Liver (tissue), 3 donors: ENCODE data around the gene VPS37D.

Experiments
- EGR1 ChIP-seq, 2 donors: IDR thresholded peaks; 2 replicates each; pipeline ENCODE4 v1.6.1; 2016 to 2018; ENCODE audit warnings: antibody characterized with exemption in 2 of 2, low read depth in 2 of 2
- FOXA2 ChIP-seq: IDR thresholded peaks from 2 replicates; pipeline ENCODE4 v1.6.1; 2016; ENCODE audit warnings: antibody characterized with exemption
- GABPA ChIP-seq, 2 donors: IDR thresholded peaks in 1 of 2; conservative IDR thresholded peaks in 1 of 2; 2 replicates each; pipeline ENCODE4 v1.6.1; 2016; ENCODE audit warnings: antibody characterized with exemption in 2 of 2, mild to moderate bottlenecking in 1 of 2, moderate library complexity in 1 of 2
- HNF4A ChIP-seq, 2 donors: conservative IDR thresholded peaks; 2 replicates each; pipeline ENCODE4 v1.6.1; 2016; ENCODE audit warnings: antibody characterized with exemption in 2 of 2, mild to moderate bottlenecking in 2 of 2
- JUND ChIP-seq, 2 donors: IDR thresholded peaks; 2 replicates each; pipeline ENCODE4 v1.6.1; 2016; ENCODE audit warnings: antibody characterized with exemption in 2 of 2
- RAD21 ChIP-seq, 2 donors: IDR thresholded peaks; 2 replicates each; pipeline ENCODE4 v1.6.1; 2016; ENCODE audit warnings: antibody characterized with exemption in 2 of 2, mild to moderate bottlenecking in 2 of 2
- REST ChIP-seq: IDR thresholded peaks from 2 replicates; pipeline ENCODE4 v1.6.1; 2016; ENCODE audit warnings: antibody characterized with exemption, mild to moderate bottlenecking
- SP1 ChIP-seq: IDR thresholded peaks from 2 replicates; pipeline ENCODE4 v1.6.1; 2018; ENCODE audit warnings: antibody characterized with exemption, mild to moderate bottlenecking
- TAF1 ChIP-seq: conservative IDR thresholded peaks from 2 replicates; pipeline ENCODE4 v1.6.1; 2016; ENCODE audit warnings: antibody characterized with exemption, mild to moderate bottlenecking
- ZBTB33 ChIP-seq: IDR thresholded peaks from 2 replicates; pipeline ENCODE4 v1.6.1; 2016; ENCODE audit warnings: antibody characterized with exemption
- TF ChIP-seq, protein P1 (sequence below): fragments of 150-350 bp; IDR thresholded peaks from 2 replicates; pipeline ENCODE4 v1.5.1; 2017; ENCODE audit warnings: improper control_type of control experiment, low read depth, low read length; ENCODE audit not compliant: missing input control
- TF ChIP-seq, protein P2 (sequence below): IDR thresholded peaks from 2 replicates; pipeline ENCODE4 v1.6.1; 2016; ENCODE audit warnings: antibody characterized with exemption
- TF ChIP-seq, protein P3 (sequence below): IDR thresholded peaks from 2 replicates; pipeline ENCODE4 v1.6.1; 2016; ENCODE audit warnings: antibody characterized with exemption
- donor health status: healthy.
- donor health status: healthy.

GRCh38 chr7:73708961-73709549 is 41.4 kb downstream of the VPS37D start:
- TF ChIP-seq, protein P1, sequence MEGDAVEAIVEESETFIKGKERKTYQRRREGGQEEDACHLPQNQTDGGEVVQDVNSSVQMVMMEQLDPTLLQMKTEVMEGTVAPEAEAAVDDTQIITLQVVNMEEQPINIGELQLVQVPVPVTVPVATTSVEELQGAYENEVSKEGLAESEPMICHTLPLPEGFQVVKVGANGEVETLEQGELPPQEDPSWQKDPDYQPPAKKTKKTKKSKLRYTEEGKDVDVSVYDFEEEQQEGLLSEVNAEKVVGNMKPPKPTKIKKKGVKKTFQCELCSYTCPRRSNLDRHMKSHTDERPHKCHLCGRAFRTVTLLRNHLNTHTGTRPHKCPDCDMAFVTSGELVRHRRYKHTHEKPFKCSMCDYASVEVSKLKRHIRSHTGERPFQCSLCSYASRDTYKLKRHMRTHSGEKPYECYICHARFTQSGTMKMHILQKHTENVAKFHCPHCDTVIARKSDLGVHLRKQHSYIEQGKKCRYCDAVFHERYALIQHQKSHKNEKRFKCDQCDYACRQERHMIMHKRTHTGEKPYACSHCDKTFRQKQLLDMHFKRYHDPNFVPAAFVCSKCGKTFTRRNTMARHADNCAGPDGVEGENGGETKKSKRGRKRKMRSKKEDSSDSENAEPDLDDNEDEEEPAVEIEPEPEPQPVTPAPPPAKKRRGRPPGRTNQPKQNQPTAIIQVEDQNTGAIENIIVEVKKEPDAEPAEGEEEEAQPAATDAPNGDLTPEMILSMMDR = no peak
- no peak for TF ChIP-seq TAF1
- TF ChIP-seq EGR1 (IDR thresholded peaks at IDR 0.05; ENCODE audit: low read depth in 2 of 2) = no peak
- TF ChIP-seq RAD21 (IDR thresholded peaks at IDR 0.05) = no peak
- TF ChIP-seq, protein P2, sequence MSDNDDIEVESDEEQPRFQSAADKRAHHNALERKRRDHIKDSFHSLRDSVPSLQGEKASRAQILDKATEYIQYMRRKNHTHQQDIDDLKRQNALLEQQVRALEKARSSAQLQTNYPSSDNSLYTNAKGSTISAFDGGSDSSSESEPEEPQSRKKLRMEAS = no peak
- TF ChIP-seq GABPA (IDR thresholded peaks at IDR 0.05 in 1 of 2, conservative IDR thresholded peaks at IDR 0.05 in 1 of 2) = no peak
- TF ChIP-seq HNF4A (conservative IDR thresholded peaks at IDR 0.05) = no peak
- TF ChIP-seq FOXA2 = no peak
- TF ChIP-seq REST = no peak
- TF ChIP-seq, protein P3, sequence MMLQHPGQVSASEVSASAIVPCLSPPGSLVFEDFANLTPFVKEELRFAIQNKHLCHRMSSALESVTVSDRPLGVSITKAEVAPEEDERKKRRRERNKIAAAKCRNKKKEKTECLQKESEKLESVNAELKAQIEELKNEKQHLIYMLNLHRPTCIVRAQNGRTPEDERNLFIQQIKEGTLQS = no peak
- TF ChIP-seq JUND (IDR thresholded peaks at IDR 0.05) = no peak
- TF ChIP-seq ZBTB33 = no peak
- TF ChIP-seq SP1 = no peak
